ENCODE data around the gene RAD18. TPM values are rescaled to one million over a fixed set of nuclear protein-coding genes. Genes with fewer than 3 reads are reported as not detected.

RAD18 gene
- total and polyA plus RNA-seq, 9 of the 15 experiments (the other 6 are each of a cell fraction or from before 2014, with no cell fraction given) = 19.2 to 49.4 (median 34.4) TPM

DNA sequence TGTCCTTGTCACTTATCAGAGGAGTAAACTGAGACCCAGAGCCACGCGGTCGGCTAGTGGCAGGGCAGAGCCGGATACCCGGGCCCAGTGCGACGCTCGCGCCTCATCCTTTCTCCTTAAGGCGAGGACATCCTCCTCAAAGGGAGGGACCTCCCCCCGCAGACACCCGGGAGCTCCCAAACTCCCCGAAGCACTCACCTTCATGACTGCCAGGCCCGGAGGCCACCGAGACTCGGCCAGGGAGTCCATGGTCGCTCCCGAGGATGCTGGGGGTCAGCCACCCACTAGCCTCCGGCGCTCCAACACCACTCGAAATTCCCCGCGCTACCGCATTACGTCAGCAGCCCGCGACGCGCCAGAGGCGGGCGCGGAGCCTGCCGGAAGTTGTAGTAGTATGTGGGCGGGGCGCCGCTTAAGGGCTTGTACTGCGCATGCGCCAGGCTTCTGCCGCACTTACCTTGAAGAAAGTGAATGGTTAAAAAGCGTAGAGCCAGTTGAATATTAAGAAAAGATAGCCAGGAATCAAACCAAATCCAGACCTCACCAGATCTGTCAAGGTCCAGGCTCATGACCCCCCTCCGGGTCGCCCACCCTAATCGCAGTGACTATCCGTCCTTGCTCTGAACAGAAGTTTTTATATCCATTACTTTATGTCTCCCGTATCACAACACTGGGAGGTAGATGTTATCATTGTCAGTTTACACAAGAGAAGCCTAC, at the start of gene RAD18 (continued):
- TF ChIP-seq, protein P1, sequence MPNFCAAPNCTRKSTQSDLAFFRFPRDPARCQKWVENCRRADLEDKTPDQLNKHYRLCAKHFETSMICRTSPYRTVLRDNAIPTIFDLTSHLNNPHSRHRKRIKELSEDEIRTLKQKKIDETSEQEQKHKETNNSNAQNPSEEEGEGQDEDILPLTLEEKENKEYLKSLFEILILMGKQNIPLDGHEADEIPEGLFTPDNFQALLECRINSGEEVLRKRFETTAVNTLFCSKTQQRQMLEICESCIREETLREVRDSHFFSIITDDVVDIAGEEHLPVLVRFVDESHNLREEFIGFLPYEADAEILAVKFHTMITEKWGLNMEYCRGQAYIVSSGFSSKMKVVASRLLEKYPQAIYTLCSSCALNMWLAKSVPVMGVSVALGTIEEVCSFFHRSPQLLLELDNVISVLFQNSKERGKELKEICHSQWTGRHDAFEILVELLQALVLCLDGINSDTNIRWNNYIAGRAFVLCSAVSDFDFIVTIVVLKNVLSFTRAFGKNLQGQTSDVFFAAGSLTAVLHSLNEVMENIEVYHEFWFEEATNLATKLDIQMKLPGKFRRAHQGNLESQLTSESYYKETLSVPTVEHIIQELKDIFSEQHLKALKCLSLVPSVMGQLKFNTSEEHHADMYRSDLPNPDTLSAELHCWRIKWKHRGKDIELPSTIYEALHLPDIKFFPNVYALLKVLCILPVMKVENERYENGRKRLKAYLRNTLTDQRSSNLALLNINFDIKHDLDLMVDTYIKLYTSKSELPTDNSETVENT (CRISPR knock-in tag; IDR thresholded peaks at IDR 0.05) = 0 out of 2 replicates have a peak, but pooled peaks have one; percentile 71
- TF ChIP-seq HEY1 (CRISPR knock-in tag; IDR thresholded peaks at IDR 0.05; ENCODE audit: borderline replicate concordance) (no peak), ZNF143 (CRISPR knock-in tag; IDR thresholded peaks at IDR 0.05) (peak; percentile 87), BCL6 (CRISPR knock-in tag; IDR thresholded peaks at IDR 0.05) (no peak), MXD1 (CRISPR knock-in tag; IDR thresholded peaks at IDR 0.05; ENCODE audit: borderline replicate concordance, poor library complexity, severe bottlenecking) (no peak), TRIM28 (IDR thresholded peaks at IDR 0.05) (no peak), GTF2E2 (tag; IDR thresholded peaks at IDR 0.05) (no peak), MED1 (CRISPR knock-in tag; IDR thresholded peaks at IDR 0.05; ENCODE audit: borderline replicate concordance) (no peak), ZNF124 (CRISPR knock-in tag; IDR thresholded peaks at IDR 0.05) (no peak), RBM14 (IDR thresholded peaks at IDR 0.05; ENCODE audit: borderline replicate concordance, insufficient read depth, low read depth, low read length) (no peak), ZBTB2 (IDR thresholded peaks at IDR 0.05) (peak; percentile 99)
- TF ChIP-seq, protein P2, sequence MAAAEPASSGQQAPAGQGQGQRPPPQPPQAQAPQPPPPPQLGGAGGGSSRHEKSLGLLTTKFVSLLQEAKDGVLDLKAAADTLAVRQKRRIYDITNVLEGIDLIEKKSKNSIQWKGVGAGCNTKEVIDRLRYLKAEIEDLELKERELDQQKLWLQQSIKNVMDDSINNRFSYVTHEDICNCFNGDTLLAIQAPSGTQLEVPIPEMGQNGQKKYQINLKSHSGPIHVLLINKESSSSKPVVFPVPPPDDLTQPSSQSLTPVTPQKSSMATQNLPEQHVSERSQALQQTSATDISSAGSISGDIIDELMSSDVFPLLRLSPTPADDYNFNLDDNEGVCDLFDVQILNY (CRISPR knock-in tag; IDR thresholded peaks at IDR 0.05) = no peak
- TF ChIP-seq, protein P3, sequence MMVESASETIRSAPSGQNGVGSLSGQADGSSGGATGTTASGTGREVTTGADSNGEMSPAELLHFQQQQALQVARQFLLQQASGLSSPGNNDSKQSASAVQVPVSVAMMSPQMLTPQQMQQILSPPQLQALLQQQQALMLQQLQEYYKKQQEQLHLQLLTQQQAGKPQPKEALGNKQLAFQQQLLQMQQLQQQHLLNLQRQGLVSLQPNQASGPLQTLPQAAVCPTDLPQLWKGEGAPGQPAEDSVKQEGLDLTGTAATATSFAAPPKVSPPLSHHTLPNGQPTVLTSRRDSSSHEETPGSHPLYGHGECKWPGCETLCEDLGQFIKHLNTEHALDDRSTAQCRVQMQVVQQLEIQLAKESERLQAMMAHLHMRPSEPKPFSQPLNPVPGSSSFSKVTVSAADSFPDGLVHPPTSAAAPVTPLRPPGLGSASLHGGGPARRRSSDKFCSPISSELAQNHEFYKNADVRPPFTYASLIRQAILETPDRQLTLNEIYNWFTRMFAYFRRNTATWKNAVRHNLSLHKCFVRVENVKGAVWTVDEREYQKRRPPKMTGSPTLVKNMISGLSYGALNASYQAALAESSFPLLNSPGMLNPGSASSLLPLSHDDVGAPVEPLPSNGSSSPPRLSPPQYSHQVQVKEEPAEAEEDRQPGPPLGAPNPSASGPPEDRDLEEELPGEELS (CRISPR knock-in tag; IDR thresholded peaks at IDR 0.05; ENCODE audit: borderline replicate concordance) = no peak
- TF ChIP-seq, protein P4, sequence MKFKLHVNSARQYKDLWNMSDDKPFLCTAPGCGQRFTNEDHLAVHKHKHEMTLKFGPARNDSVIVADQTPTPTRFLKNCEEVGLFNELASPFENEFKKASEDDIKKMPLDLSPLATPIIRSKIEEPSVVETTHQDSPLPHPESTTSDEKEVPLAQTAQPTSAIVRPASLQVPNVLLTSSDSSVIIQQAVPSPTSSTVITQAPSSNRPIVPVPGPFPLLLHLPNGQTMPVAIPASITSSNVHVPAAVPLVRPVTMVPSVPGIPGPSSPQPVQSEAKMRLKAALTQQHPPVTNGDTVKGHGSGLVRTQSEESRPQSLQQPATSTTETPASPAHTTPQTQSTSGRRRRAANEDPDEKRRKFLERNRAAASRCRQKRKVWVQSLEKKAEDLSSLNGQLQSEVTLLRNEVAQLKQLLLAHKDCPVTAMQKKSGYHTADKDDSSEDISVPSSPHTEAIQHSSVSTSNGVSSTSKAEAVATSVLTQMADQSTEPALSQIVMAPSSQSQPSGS (CRISPR knock-in tag; IDR thresholded peaks at IDR 0.05) = no peak
